Vagina (tissue), 2 donors: Measurements from ENCODE around the gene LTA. TPM values are rescaled to one million over a fixed set of nuclear protein-coding genes. Genes with fewer than 3 reads are reported as not detected.

ENCODE experiments used
- DNase-seq, 2 donors: peaks; one replicate each; pipeline ENCODE4 v3.0.0-alpha.2; 2017; ENCODE audit errors: extremely low spot score in 2 of 2
- H3K27ac ChIP-seq: fragments of 200-600 bp; sonication (generic); one replicate; pipeline ENCODE4 v1.5.1; 2019
- H3K27me3 ChIP-seq: fragments of 200-600 bp; sonication (generic); one replicate; pipeline ENCODE4 v1.5.1; 2019
- H3K36me3 ChIP-seq, 2 donors: fragments of 200-600 bp; sonication (generic); one replicate each; pipeline ENCODE4 v1.5.1; 2017 to 2019
- H3K4me1 ChIP-seq: fragments of 200-600 bp; sonication (generic); one replicate; pipeline ENCODE4 v1.5.1; 2019
- H3K4me3 ChIP-seq, 2 donors: fragments of 200-600 bp; sonication (generic); 1 replicate in 1 of 2; 2 replicates in 1 of 2; pipeline ENCODE4 v1.5.1; 2016 to 2019
- H3K9me3 ChIP-seq: fragments of 200-600 bp; sonication (generic); one replicate; pipeline ENCODE4 v1.5.1; 2019
- POLR2A ChIP-seq, 2 donors: fragments of 450-650 bp; IDR thresholded peaks; one replicate each; pipeline ENCODE4 v1.6.1; 2017; ENCODE audit warnings: antibody characterized with exemption in 2 of 2, mild to moderate bottlenecking in 2 of 2, moderate library complexity in 2 of 2
- POLR2AphosphoS5 ChIP-seq, 2 donors: sonication (generic); formaldehyde crosslinking; IDR thresholded peaks; one replicate each; pipeline ENCODE4 v1.9.0; 2017; ENCODE audit warnings: antibody characterized with exemption in 2 of 2, mild to moderate bottlenecking in 2 of 2, low read depth in 1 of 2; ENCODE audit not compliant: insufficient read depth in 1 of 2
- intact Hi-C: fragments of 100-400 bp; cut with DNase I; formaldehyde crosslinking; loops from one replicate; pipeline ENCODE4 v1.15.1; 2023
- total RNA-seq: library from RNA; depleted of rRNA; stranded (reverse); fragments of >200 nt; gene quantifications from one replicate; pipeline ENCODE4 v1.2.3, GENCODE V29; 2016
- TF ChIP-seq, protein P1 (sequence below), 3 experiments: fragments of 450-650 bp in 2 of 3; fragments of 200-600 bp in 1 of 3; sonication (generic) in 1 of 3; IDR thresholded peaks; one replicate each; pipeline ENCODE4 v1.5.1; 2017 to 2019; ENCODE audit warnings: antibody characterized with exemption in 3 of 3, mild to moderate bottlenecking in 2 of 3, moderate library complexity in 2 of 3

The LTA gene
- total RNA-seq, 1 donor from 2014 or later = not detected

- DNase-seq = no peak
- Histone ChIP-seq H3K4me1 (peaks cover 25% of the 10 kb centered on the region), H3K27ac (peak within 1 kb of the TSS; percentile 92), H3K36me3 (no peaks in the 10 kb centered on the region), H3K9me3 (no peaks in the 10 kb centered on the region), H3K27me3 (no peaks in the 10 kb centered on the region), H3K4me3 (peak within 1 kb of the TSS; percentile 68 to 74)
- intact Hi-C loops = no loop called here
- TF ChIP-seq, protein P1, sequence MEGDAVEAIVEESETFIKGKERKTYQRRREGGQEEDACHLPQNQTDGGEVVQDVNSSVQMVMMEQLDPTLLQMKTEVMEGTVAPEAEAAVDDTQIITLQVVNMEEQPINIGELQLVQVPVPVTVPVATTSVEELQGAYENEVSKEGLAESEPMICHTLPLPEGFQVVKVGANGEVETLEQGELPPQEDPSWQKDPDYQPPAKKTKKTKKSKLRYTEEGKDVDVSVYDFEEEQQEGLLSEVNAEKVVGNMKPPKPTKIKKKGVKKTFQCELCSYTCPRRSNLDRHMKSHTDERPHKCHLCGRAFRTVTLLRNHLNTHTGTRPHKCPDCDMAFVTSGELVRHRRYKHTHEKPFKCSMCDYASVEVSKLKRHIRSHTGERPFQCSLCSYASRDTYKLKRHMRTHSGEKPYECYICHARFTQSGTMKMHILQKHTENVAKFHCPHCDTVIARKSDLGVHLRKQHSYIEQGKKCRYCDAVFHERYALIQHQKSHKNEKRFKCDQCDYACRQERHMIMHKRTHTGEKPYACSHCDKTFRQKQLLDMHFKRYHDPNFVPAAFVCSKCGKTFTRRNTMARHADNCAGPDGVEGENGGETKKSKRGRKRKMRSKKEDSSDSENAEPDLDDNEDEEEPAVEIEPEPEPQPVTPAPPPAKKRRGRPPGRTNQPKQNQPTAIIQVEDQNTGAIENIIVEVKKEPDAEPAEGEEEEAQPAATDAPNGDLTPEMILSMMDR (IDR thresholded peaks at IDR 0.05) = no peak
- TF ChIP-seq POLR2A (IDR thresholded peaks at IDR 0.05) (no peak), POLR2AphosphoS5 (IDR thresholded peaks at IDR 0.05; ENCODE audit: insufficient read depth in 1 of 2, low read depth in 1 of 2) (no peak)
Observed at GRCh38 chr6:31582230-31582643, 10.1 kb downstream of the LTA start, which contains the start of gene LTB. Gene LTB (minus strand): TSS chr6:31582424. CDS start chr6:31582417, 7 bp downstream.

- H3K27ac ChIP-seq = no peak overlapping the region
- peaks cover 22% of the 10 kb centered on the region for H3K4me1 ChIP-seq
Observed at GRCh38 chr6:31585491-31585890, 13.4 kb downstream of the LTA start.

DNA sequence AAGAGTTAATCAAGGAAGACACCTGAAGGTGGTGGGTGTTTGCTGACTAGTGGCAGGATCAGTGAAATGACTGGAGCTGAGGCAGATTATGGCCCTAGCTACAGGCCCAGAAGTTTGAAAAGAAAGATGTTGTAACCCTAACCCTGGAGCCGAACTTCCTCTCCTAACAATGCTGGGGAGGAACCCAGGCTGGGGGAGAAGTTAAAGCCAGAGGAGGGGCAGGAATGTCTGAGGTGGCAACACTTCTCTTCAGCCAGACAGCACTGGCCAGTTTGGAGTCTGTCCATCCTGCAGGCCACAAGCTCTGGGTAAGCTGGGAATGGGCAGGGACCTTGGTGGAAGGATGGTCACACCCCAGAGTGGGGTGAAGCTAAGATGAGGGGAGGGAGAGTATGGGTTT lies 13.9 kb downstream of the LTA start, which contains the start of gene LST1:
Gene LST1 (plus strand): TSS at position 270 of the 400 bp plus-strand sequence. CDS start 1,023 bp downstream, outside the sequence.
- Histone ChIP-seq H3K4me1 (peaks cover 19% of the 10 kb centered on the region), H3K36me3 (no peaks in the 10 kb centered on the region), H3K27me3 (no peaks in the 10 kb centered on the region), H3K4me3 (no peak within 1 kb of the TSS), H3K27ac (no peak within 1 kb of the TSS), H3K9me3 (no peaks in the 10 kb centered on the region)
- no peak for DNase-seq
- intact Hi-C loops = no loop called here
- TF ChIP-seq POLR2A (IDR thresholded peaks at IDR 0.05) (no peak), POLR2AphosphoS5 (IDR thresholded peaks at IDR 0.05; ENCODE audit: insufficient read depth in 1 of 2, low read depth in 1 of 2) (no peak)
- TF ChIP-seq, protein P1 (IDR thresholded peaks at IDR 0.05) = no peak

More at GRCh38 chr6:31585491-31585890, 13.4 kb downstream of the LTA start:
- H3K9me3 ChIP-seq = no peaks in the 10 kb centered on the region
- no peaks in the 10 kb centered on the region for H3K27me3 ChIP-seq
- intact Hi-C loops = no loop called here
- H3K36me3 ChIP-seq = no peaks in the 10 kb centered on the region
- TF ChIP-seq, protein P1 (IDR thresholded peaks at IDR 0.05) = no peak
- TF ChIP-seq POLR2A (IDR thresholded peaks at IDR 0.05) (no peak), POLR2AphosphoS5 (IDR thresholded peaks at IDR 0.05; ENCODE audit: insufficient read depth in 1 of 2, low read depth in 1 of 2) (no peak)
- DNase-seq = no peak
- H3K4me3 ChIP-seq = no peak overlapping the region

GRCh38 chr6:31586599-31587281 lies 14.7 kb downstream of the LTA start:
- no peak for TF ChIP-seq POLR2A (IDR thresholded peaks at IDR 0.05)
- TF ChIP-seq, protein P1 (IDR thresholded peaks at IDR 0.05) = no peak
- no peak for TF ChIP-seq POLR2AphosphoS5 (IDR thresholded peaks at IDR 0.05; ENCODE audit: insufficient read depth in 1 of 2, low read depth in 1 of 2)
- Histone ChIP-seq H3K4me1 (peaks cover 13% of the 10 kb centered on the region), H3K27ac (no peak overlapping the region), H3K9me3 (no peaks in the 10 kb centered on the region), H3K27me3 (no peaks in the 10 kb centered on the region), H3K36me3 (no peaks in the 10 kb centered on the region), H3K4me3 (no peak overlapping the region)
- intact Hi-C loops = no loop called here
- DNase-seq = no peak
